ENCODE measurements around the gene TRMT5. TPM values are rescaled to one million over a fixed set of nuclear protein-coding genes. Genes with fewer than 3 reads are reported as not detected.
A peak's percentile ranks its signal among the peaks of the same experiment; 100 is the strongest.

Gene TRMT5
- total and polyA plus RNA-seq, 2 donors: 6.3 to 9.1 TPM

DNA sequence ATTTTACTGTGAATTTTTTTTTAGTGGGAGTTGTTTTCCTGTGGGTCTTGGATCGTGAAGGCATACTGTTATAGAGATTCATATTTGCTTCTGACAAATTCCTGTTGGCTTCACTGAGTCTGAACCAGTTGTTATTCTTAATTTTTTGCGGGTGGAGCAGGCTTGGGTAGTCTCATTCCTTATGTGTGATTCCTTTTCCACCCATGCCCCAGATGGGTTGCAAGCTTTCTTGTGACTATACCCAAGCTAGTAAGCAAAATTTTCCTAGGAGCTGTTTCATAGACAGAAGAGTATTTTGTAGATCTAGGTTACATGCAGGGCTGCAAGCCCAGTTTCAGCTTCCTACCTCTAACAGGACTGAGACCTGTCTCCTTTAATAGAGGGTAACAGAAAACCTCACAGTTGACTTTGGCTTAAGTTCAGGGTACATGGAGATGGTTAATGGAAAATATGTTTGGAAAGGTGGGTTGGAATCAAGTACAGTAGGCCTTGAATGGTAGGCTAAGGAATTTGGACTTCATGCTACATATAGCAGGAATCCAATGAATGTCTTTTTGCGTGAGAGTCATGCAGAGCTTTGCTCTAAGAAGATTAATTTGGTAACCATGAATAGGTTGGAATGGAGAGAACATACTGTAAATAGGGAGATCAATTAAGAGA lies 29.0 kb downstream of the TRMT5 start:
- Histone ChIP-seq H3K4me1 (ENCODE audit: control insufficient read depth in 2 of 2, insufficient read depth in 2 of 2, low read length in 2 of 2) (no peaks in the 10 kb centered on the region), H3K36me3 (ENCODE audit: control insufficient read depth in 2 of 2, insufficient read depth in 2 of 2, low read length in 1 of 2) (no peaks in the 10 kb centered on the region), H3K27ac (ENCODE audit: low read depth in 1 of 2, low read length in 1 of 2) (no peak overlapping the region), H3K27me3 (ENCODE audit: control insufficient read depth in 2 of 2, insufficient read depth in 1 of 2, low read length in 1 of 2) (no peaks in the 10 kb centered on the region), H3K9me3 (ENCODE audit: control insufficient read depth in 2 of 2, insufficient read depth in 1 of 2, low read length in 1 of 2) (no peaks in the 10 kb centered on the region), H3K4me3 (ENCODE audit: low read length in 2 of 2) (no peak overlapping the region)
- DNase-seq (ENCODE audit: low read depth in 6 of 9, low spot score in 9 of 9): no peak
- WGBS: 62% methylated on average over 3 of the region's 3 CpGs

DNA sequence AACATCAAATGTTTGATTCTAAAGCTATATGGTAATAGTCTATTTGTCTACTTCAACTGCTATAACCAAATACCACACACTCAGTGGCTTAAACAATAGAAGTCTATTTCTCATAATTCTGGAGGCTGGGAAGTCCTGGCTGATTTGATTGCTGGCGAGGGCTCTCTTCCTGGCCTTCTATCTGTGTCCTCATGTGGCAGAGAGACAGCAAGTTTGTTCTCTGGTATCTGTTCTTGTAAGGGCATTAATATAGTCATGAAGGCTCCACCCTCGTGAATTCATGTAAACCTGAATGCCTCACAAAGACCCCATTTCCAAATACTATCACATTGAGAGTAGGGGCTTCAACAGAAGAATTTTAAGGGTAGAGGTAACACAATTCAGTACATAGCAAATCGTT lies 34.1 kb downstream of the TRMT5 start:
- no peak overlapping the region for H3K4me3 ChIP-seq (ENCODE audit: low read length in 2 of 2)
- H3K4me1 ChIP-seq (ENCODE audit: control insufficient read depth in 2 of 2, insufficient read depth in 2 of 2, low read length in 2 of 2): no peaks in the 10 kb centered on the region
- no peak for DNase-seq (ENCODE audit: low read depth in 6 of 9, low spot score in 9 of 9)
- 99% methylated on average over 3 of the region's 3 CpGs for WGBS
- H3K27ac ChIP-seq (ENCODE audit: low read depth in 1 of 2, low read length in 1 of 2): no peak overlapping the region
- H3K27me3 ChIP-seq (ENCODE audit: control insufficient read depth in 2 of 2, insufficient read depth in 1 of 2, low read length in 1 of 2): no peaks in the 10 kb centered on the region
- no peaks in the 10 kb centered on the region for H3K9me3 ChIP-seq (ENCODE audit: control insufficient read depth in 2 of 2, insufficient read depth in 1 of 2, low read length in 1 of 2)
- no peaks in the 10 kb centered on the region for H3K36me3 ChIP-seq (ENCODE audit: control insufficient read depth in 2 of 2, insufficient read depth in 2 of 2, low read length in 1 of 2)

DNA sequence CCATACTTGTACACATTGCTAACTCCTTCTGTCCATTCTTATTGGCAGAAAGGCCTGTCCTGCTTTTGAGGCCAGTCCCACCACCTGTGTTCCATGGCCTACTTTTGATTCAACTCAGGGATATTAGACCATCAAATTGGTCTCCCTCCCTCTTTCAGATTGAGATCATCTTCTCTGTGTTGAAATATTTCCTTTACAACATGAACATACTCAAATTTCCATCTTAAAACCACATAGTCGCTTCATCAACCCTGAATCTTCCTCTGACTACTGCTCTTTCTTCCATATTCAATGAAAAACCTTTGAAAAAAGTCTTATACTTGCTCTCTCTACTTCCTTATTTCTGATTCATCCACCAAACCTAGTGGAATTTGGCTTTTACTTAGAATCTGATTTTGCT lies 34.9 kb downstream of the TRMT5 start:
- Histone ChIP-seq H3K4me3 (ENCODE audit: low read length in 2 of 2) (no peak overlapping the region), H3K27me3 (ENCODE audit: control insufficient read depth in 2 of 2, insufficient read depth in 1 of 2, low read length in 1 of 2) (no peaks in the 10 kb centered on the region), H3K4me1 (ENCODE audit: control insufficient read depth in 2 of 2, insufficient read depth in 2 of 2, low read length in 2 of 2) (no peaks in the 10 kb centered on the region), H3K36me3 (ENCODE audit: control insufficient read depth in 2 of 2, insufficient read depth in 2 of 2, low read length in 1 of 2) (no peaks in the 10 kb centered on the region), H3K27ac (ENCODE audit: low read depth in 1 of 2, low read length in 1 of 2) (no peak overlapping the region), H3K9me3 (ENCODE audit: control insufficient read depth in 2 of 2, insufficient read depth in 1 of 2, low read length in 1 of 2) (no peaks in the 10 kb centered on the region)
- WGBS: 90% methylated on average over 1 of the region's 1 CpG
- DNase-seq (ENCODE audit: low read depth in 6 of 9, low spot score in 9 of 9): no peak

DNA sequence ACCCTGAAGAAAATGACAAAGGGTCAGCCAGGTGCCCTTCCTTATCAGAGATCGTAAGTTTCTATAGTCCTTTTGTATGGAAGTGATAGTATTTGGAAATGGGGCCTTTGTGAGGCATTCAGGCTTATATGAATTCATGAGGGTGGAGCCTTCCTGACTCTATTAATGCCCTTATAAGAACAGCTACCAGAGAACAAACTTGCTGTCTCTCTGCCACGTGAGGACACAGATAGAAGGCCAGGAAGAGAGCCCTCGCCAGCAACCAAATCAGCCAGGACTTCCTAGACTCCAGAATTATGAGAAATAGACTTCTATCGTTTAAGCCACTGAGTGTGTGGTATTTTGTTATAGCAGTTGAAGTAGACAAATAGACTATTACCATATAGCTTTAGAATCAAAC lies 36.7 kb downstream of the TRMT5 start:
- H3K4me1 ChIP-seq (ENCODE audit: control insufficient read depth in 2 of 2, insufficient read depth in 2 of 2, low read length in 2 of 2): no peaks in the 10 kb centered on the region
- no peak for DNase-seq (ENCODE audit: low read depth in 6 of 9, low spot score in 9 of 9)
- H3K4me3 ChIP-seq (ENCODE audit: low read length in 2 of 2): no peak overlapping the region
- H3K27me3 ChIP-seq (ENCODE audit: control insufficient read depth in 2 of 2, insufficient read depth in 1 of 2, low read length in 1 of 2): no peaks in the 10 kb centered on the region
- H3K27ac ChIP-seq (ENCODE audit: low read depth in 1 of 2, low read length in 1 of 2): no peak overlapping the region
- H3K36me3 ChIP-seq (ENCODE audit: control insufficient read depth in 2 of 2, insufficient read depth in 2 of 2, low read length in 1 of 2): no peaks in the 10 kb centered on the region
- WGBS: 95% methylated on average over 4 of the region's 4 CpGs
- no peaks in the 10 kb centered on the region for H3K9me3 ChIP-seq (ENCODE audit: control insufficient read depth in 2 of 2, insufficient read depth in 1 of 2, low read length in 1 of 2)

DNA sequence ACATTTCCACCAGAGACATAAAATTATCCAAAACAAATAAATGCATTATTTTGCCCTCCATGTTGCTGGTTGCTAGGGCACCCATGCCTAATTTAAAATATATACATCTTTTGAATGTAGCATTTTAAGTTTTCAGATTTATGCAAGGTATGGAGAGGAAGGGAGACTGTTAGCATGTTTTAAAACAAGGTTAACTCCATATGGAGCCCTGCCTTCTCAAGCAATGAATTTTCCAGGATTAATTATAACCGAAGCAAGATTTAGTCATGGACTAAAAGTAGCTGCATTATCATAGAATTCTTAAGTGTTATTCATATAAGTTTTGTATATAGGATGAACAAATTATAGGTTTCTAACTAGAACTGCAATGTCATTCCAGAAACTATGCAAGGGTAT lies 37.2 kb downstream of the TRMT5 start:
- Histone ChIP-seq H3K9me3 (ENCODE audit: control insufficient read depth in 2 of 2, insufficient read depth in 1 of 2, low read length in 1 of 2) (no peaks in the 10 kb centered on the region), H3K27me3 (ENCODE audit: control insufficient read depth in 2 of 2, insufficient read depth in 1 of 2, low read length in 1 of 2) (no peaks in the 10 kb centered on the region), H3K4me3 (ENCODE audit: low read length in 2 of 2) (no peak overlapping the region), H3K4me1 (ENCODE audit: control insufficient read depth in 2 of 2, insufficient read depth in 2 of 2, low read length in 2 of 2) (no peaks in the 10 kb centered on the region), H3K27ac (ENCODE audit: low read depth in 1 of 2, low read length in 1 of 2) (no peak overlapping the region), H3K36me3 (ENCODE audit: control insufficient read depth in 2 of 2, insufficient read depth in 2 of 2, low read length in 1 of 2) (no peaks in the 10 kb centered on the region)
- 100% methylated on average over 1 of the region's 1 CpG for WGBS
- DNase-seq (ENCODE audit: low read depth in 6 of 9, low spot score in 9 of 9): no peak

DNA sequence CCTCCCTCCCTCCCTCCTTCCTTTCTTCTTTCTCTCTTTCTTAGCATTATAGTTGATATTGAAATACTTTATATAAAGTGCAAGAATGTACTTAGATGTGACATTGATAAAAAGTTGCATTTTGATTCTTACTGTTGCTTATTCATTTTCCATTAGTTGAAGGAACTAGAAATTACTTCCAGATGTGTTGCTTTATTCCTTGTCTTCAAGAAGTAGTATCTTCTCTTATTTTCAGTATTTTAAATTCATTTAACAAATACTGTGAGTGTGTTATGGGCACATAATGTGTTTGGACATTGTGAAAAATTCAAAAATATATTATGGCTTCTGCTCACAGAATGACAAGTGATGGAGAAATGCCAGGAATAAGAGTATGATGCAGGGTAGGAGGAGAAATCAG lies 45.6 kb downstream of the TRMT5 start:
- H3K27me3 ChIP-seq (ENCODE audit: control insufficient read depth in 2 of 2, insufficient read depth in 1 of 2, low read length in 1 of 2): no peaks in the 10 kb centered on the region
- no peaks in the 10 kb centered on the region for H3K4me1 ChIP-seq (ENCODE audit: control insufficient read depth in 2 of 2, insufficient read depth in 2 of 2, low read length in 2 of 2)
- DNase-seq (ENCODE audit: low read depth in 6 of 9, low spot score in 9 of 9): no peak
- H3K36me3 ChIP-seq (ENCODE audit: control insufficient read depth in 2 of 2, insufficient read depth in 2 of 2, low read length in 1 of 2): no peaks in the 10 kb centered on the region
- no peak overlapping the region for H3K4me3 ChIP-seq (ENCODE audit: low read length in 2 of 2)
- H3K27ac ChIP-seq (ENCODE audit: low read depth in 1 of 2, low read length in 1 of 2): no peak overlapping the region
- no peaks in the 10 kb centered on the region for H3K9me3 ChIP-seq (ENCODE audit: control insufficient read depth in 2 of 2, insufficient read depth in 1 of 2, low read length in 1 of 2)

DNA sequence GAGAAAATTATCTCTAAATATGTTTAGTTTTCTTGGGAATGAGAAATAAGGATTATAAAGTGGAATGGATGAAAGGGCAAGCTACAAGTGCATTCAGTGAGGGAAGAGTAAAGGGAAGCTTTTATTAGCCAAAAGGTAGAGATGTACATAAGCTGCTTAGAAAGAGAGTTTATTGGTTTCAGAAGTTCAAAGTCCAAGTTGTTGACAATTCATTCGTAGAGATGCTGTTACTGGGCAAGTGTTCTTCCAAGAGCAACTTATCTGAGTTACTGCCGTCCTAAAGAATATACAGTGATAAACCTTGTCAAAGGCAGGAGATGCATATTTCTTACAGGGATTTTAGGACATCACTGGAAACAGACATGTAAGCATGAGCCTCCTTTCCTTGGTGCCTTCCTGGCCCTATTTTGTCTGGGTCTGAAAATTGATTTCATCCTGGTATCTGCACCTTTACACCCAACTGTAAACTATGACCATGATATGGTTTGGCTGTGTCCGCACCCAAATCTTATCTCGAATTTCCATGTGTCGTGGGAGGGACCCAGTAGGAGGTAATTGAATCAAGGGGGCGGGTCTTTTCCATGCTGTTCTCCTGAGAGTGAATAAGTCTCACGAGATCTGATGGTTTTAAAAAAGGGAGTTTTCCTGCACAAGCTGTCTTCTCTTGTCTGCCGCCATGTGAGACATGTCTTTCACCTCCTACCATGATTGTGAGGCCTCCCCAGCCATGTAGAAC lies 46.8 kb downstream of the TRMT5 start:
- H3K36me3 ChIP-seq (ENCODE audit: control insufficient read depth in 2 of 2, insufficient read depth in 2 of 2, low read length in 1 of 2): no peaks in the 10 kb centered on the region
- 98% methylated on average over 8 of the region's 8 CpGs for WGBS
- H3K27me3 ChIP-seq (ENCODE audit: control insufficient read depth in 2 of 2, insufficient read depth in 1 of 2, low read length in 1 of 2): no peaks in the 10 kb centered on the region
- H3K4me1 ChIP-seq (ENCODE audit: control insufficient read depth in 2 of 2, insufficient read depth in 2 of 2, low read length in 2 of 2): no peaks in the 10 kb centered on the region
- no peak overlapping the region for H3K4me3 ChIP-seq (ENCODE audit: low read length in 2 of 2)
- no peak for DNase-seq (ENCODE audit: low read depth in 6 of 9, low spot score in 9 of 9)
- no peak overlapping the region for H3K27ac ChIP-seq (ENCODE audit: low read depth in 1 of 2, low read length in 1 of 2)
- H3K9me3 ChIP-seq (ENCODE audit: control insufficient read depth in 2 of 2, insufficient read depth in 1 of 2, low read length in 1 of 2): no peaks in the 10 kb centered on the region

DNA sequence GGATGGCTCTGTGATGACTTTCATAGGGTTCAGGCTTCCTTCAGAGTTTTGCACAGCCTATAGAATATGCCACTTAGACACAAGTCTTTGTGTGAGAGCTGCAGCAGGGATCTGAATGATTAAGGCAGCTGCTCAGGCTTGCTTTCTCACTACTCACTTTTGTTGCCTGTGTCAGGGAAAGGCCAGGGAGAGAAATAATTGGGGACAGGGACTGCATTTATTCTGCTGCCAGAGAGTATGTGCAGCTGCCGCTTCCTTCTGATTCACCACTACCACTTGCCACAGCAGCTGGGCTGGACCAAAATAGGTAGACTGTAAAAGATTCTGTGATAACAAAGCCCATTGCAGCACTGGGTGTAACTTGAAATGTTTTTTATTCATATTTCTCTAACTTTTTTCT lies 49.7 kb downstream of the TRMT5 start:
- WGBS: 77% methylated on average over 1 of the region's 1 CpG
- DNase-seq (ENCODE audit: low read depth in 6 of 9, low spot score in 9 of 9): peak in 1 of 9 donors; percentile 4
- H3K9me3 ChIP-seq (ENCODE audit: control insufficient read depth in 2 of 2, insufficient read depth in 1 of 2, low read length in 1 of 2): no peaks in the 10 kb centered on the region

DNA sequence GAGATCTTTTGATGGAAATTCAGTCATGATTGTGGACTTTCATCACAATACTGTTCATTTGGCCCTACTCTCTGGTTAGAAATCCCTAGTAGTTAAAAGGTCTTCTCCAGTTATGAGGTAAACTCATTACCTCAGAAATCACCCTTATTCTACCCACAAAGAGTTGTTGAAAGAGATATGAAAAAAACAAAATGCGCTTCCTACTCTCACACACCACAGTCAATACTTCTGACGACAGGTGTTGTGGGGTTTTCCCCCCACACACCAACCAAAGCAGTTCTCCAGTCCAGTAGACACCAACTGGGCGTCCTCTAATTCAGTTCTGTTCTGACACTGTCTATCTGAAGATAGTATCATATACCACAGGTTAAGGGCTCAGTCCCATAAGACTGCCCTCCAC lies 54.9 kb downstream of the TRMT5 start:
- H3K9me3 ChIP-seq (ENCODE audit: control insufficient read depth in 2 of 2, insufficient read depth in 1 of 2, low read length in 1 of 2): no peaks in the 10 kb centered on the region
- no peaks in the 10 kb centered on the region for H3K27me3 ChIP-seq (ENCODE audit: control insufficient read depth in 2 of 2, insufficient read depth in 1 of 2, low read length in 1 of 2)
- no peak for DNase-seq (ENCODE audit: low read depth in 6 of 9, low spot score in 9 of 9)
- WGBS: 90% methylated on average over 3 of the region's 3 CpGs
- H3K4me3 ChIP-seq (ENCODE audit: low read length in 2 of 2): no peak overlapping the region
- no peak overlapping the region for H3K27ac ChIP-seq (ENCODE audit: low read depth in 1 of 2, low read length in 1 of 2)
- H3K4me1 ChIP-seq (ENCODE audit: control insufficient read depth in 2 of 2, insufficient read depth in 2 of 2, low read length in 2 of 2): no peaks in the 10 kb centered on the region
- no peaks in the 10 kb centered on the region for H3K36me3 ChIP-seq (ENCODE audit: control insufficient read depth in 2 of 2, insufficient read depth in 2 of 2, low read length in 1 of 2)

More for the DNA sequence above, 49.7 kb downstream of the TRMT5 start:
- no peak overlapping the region for H3K4me3 ChIP-seq (ENCODE audit: low read length in 2 of 2)
- H3K27ac ChIP-seq (ENCODE audit: low read depth in 1 of 2, low read length in 1 of 2): no peak overlapping the region
- H3K4me1 ChIP-seq (ENCODE audit: control insufficient read depth in 2 of 2, insufficient read depth in 2 of 2, low read length in 2 of 2): no peaks in the 10 kb centered on the region
- no peaks in the 10 kb centered on the region for H3K36me3 ChIP-seq (ENCODE audit: control insufficient read depth in 2 of 2, insufficient read depth in 2 of 2, low read length in 1 of 2)
- H3K27me3 ChIP-seq (ENCODE audit: control insufficient read depth in 2 of 2, insufficient read depth in 1 of 2, low read length in 1 of 2): no peaks in the 10 kb centered on the region
